Neuronal stem cell (in vitro differentiated cells): Measurements from ENCODE around the gene ACSL1.

Experiments
- DNase-seq: peaks from one replicate; pipeline ENCODE4 v3.0.0-alpha.2; 2013; ENCODE audit warnings: low spot score
- H2AFZ ChIP-seq: one replicate; pipeline ENCODE4 v1.6.1; 2013; ENCODE audit warnings: mild to moderate bottlenecking, low read length, inconsistent platforms
- H2AK5ac ChIP-seq: 2 replicates; pipeline ENCODE4 v1.6.1; 2013; ENCODE audit warnings: low read depth, mild to moderate bottlenecking, inconsistent platforms, low read length, moderate library complexity, mixed read lengths
- H2BK120ac ChIP-seq: 2 replicates; pipeline ENCODE4 v1.6.1; 2013; ENCODE audit warnings: low read depth, mild to moderate bottlenecking, inconsistent platforms, low read length, moderate library complexity, mixed read lengths
- H2BK12ac ChIP-seq: one replicate; pipeline ENCODE4 v1.6.1; 2013; ENCODE audit warnings: low read length, inconsistent platforms
- H2BK15ac ChIP-seq: 2 replicates; pipeline ENCODE4 v1.6.1; 2013; ENCODE audit warnings: mild to moderate bottlenecking, low read length, inconsistent platforms, mixed read lengths
- H2BK5ac ChIP-seq: one replicate; pipeline ENCODE4 v1.6.1; 2013; ENCODE audit warnings: inconsistent platforms, mild to moderate bottlenecking, low read length, moderate library complexity
- H3K14ac ChIP-seq: one replicate; pipeline ENCODE4 v1.6.1; 2013; ENCODE audit warnings: low read length, inconsistent platforms
- H3K18ac ChIP-seq: 2 replicates; pipeline ENCODE4 v1.6.1; 2013; ENCODE audit warnings: low read length, inconsistent platforms
- H3K23ac ChIP-seq: 2 replicates; pipeline ENCODE4 v1.6.1; 2013; ENCODE audit warnings: low read depth, mild to moderate bottlenecking, mixed read lengths, low read length, inconsistent platforms; ENCODE audit not compliant: poor library complexity
- H3K27ac ChIP-seq: replicated peaks from 3 replicates; pipeline ENCODE4 v1.5.1; 2013; ENCODE audit warnings: low read length, inconsistent platforms
- H3K27me3 ChIP-seq, 3 experiments: 2 replicates each; pipeline ENCODE4 v1.6.1; 2013; ENCODE audit warnings: low read length in 3 of 3, mild to moderate bottlenecking in 2 of 3, inconsistent platforms in 1 of 3, low read depth in 1 of 3, mixed read lengths in 1 of 3, moderate library complexity in 1 of 3; ENCODE audit not compliant: control insufficient read depth in 3 of 3, insufficient read depth in 3 of 3
- H3K36me3 ChIP-seq, 2 donors: replicated peaks in 1 of 2; 2 replicates each; pipeline ENCODE4 v1.6.1; 2013; ENCODE audit warnings: low read length in 2 of 2; ENCODE audit not compliant: control insufficient read depth in 2 of 2, insufficient read depth in 2 of 2
- H3K4ac ChIP-seq: 2 replicates; pipeline ENCODE4 v1.6.1; 2013; ENCODE audit warnings: inconsistent platforms, mild to moderate bottlenecking, low read length, moderate library complexity
- H3K4me1 ChIP-seq, 2 donors: 1 replicate in 1 of 2; 2 replicates in 1 of 2; pipeline ENCODE4 v1.6.1; 2013; ENCODE audit warnings: low read length in 2 of 2, low read depth in 1 of 2; ENCODE audit not compliant: control insufficient read depth in 2 of 2, insufficient read depth in 1 of 2
- H3K4me2 ChIP-seq: one replicate; pipeline ENCODE4 v1.6.1; 2013; ENCODE audit warnings: mild to moderate bottlenecking, low read length, inconsistent platforms; ENCODE audit not compliant: insufficient read depth, poor library complexity, severe bottlenecking
- H3K4me3 ChIP-seq, 2 donors: 2 replicates each; pipeline ENCODE4 v1.5.1; 2013; ENCODE audit warnings: low read length in 2 of 2, mild to moderate bottlenecking in 2 of 2, inconsistent platforms in 1 of 2, moderate library complexity in 1 of 2
- H3K79me1 ChIP-seq: one replicate; pipeline ENCODE4 v1.6.1; 2013; ENCODE audit warnings: low read depth, mild to moderate bottlenecking, inconsistent platforms, low read length, moderate library complexity
- H3K9ac ChIP-seq: one replicate; pipeline ENCODE4 v1.6.1; 2013; ENCODE audit warnings: mild to moderate bottlenecking, low read depth, low read length, inconsistent platforms; ENCODE audit not compliant: poor library complexity
- H3K9me3 ChIP-seq, 2 donors: replicated peaks in 1 of 2; 2 replicates each; pipeline versions ENCODE3 to v1.6.1; 2013; ENCODE audit warnings: low read length in 2 of 2, mild to moderate bottlenecking in 2 of 2, inconsistent platforms in 1 of 2, low read depth in 1 of 2, mixed read lengths in 1 of 2, moderate library complexity in 1 of 2; ENCODE audit not compliant: control insufficient read depth in 2 of 2, insufficient read depth in 1 of 2
- H4K8ac ChIP-seq: one replicate; pipeline ENCODE4 v1.6.1; 2013; ENCODE audit warnings: low read depth, mild to moderate bottlenecking, inconsistent platforms, low read length, moderate library complexity
- H4K91ac ChIP-seq: one replicate; pipeline ENCODE4 v1.6.1; 2013; ENCODE audit warnings: low read length, low read depth, mild to moderate bottlenecking, inconsistent platforms; ENCODE audit not compliant: poor library complexity
- WGBS, 2 donors: extraction: QIAGEN DNeasy Blood & Tissue Kit; methylation state at CpG; one replicate each; pipeline ENCODE4 v1.1.7; 2013; ENCODE audit warnings: missing lambda C conversion rate in 2 of 2, mixed read lengths in 1 of 2; ENCODE audit not compliant: insufficient read length in 2 of 2, insufficient replicate concordance in 1 of 2; ENCODE audit errors: extremely low coverage in 2 of 2; 5-methylcytosine and 5-hydroxymethylcytosine counted together

ACSL1 gene

GRCh38 chr4:184795214-184795844 is 30.4 kb downstream of the ACSL1 start:
- Histone ChIP-seq H3K14ac (no peak overlapping the region), H3K4me2 (no peak overlapping the region), H2BK12ac (no peak overlapping the region), H2BK5ac (no peak overlapping the region), H3K79me1 (no peaks in the 10 kb centered on the region), H2AFZ (no peak overlapping the region), H2BK120ac (no peak overlapping the region), H4K8ac (no peak overlapping the region), H3K27ac (no peak overlapping the region), H3K18ac (no peak overlapping the region), H3K23ac (no peak overlapping the region), H3K27me3 (peaks cover 0 to 4% (median 2%) of the 10 kb centered on the region in 3 experiments), H4K91ac (no peak overlapping the region), H3K4ac (no peak overlapping the region), H2AK5ac (no peak overlapping the region), H3K4me3 (no peak overlapping the region), H3K36me3 (no peaks in the 10 kb centered on the region), H3K9me3 (no peaks in the 10 kb centered on the region), H3K4me1 (peaks cover 0 to 8% of the 10 kb centered on the region in 2 donors), H3K9ac (no peak overlapping the region), H2BK15ac (no peak overlapping the region)
- no peak for DNase-seq
- no CpG with 5 or more reads among the region's 9 CpGs for WGBS, 2 donors

GRCh38 chr4:184794470-184794869 is 31.3 kb downstream of the ACSL1 start:
- Histone ChIP-seq H2BK15ac (no peak overlapping the region), H3K9me3 (no peaks in the 10 kb centered on the region), H2BK5ac (no peak overlapping the region), H3K27me3 (peaks cover 0 to 4% (median 0%) of the 10 kb centered on the region in 3 experiments), H2BK12ac (no peak overlapping the region), H3K4me3 (no peak overlapping the region), H3K14ac (no peak overlapping the region), H3K23ac (no peak overlapping the region), H3K4ac (no peak overlapping the region), H2AFZ (no peak overlapping the region), H3K27ac (no peak overlapping the region), H3K4me1 (peaks cover 0 to 8% of the 10 kb centered on the region in 2 donors), H4K8ac (no peak overlapping the region), H2BK120ac (no peak overlapping the region), H3K18ac (no peak overlapping the region), H4K91ac (no peak overlapping the region), H3K79me1 (no peaks in the 10 kb centered on the region), H2AK5ac (no peak overlapping the region), H3K36me3 (no peaks in the 10 kb centered on the region), H3K9ac (no peak overlapping the region), H3K4me2 (no peak overlapping the region)
- WGBS, 2 donors: no CpG with 5 or more reads among the region's 5 CpGs
- DNase-seq: no peak

DNA sequence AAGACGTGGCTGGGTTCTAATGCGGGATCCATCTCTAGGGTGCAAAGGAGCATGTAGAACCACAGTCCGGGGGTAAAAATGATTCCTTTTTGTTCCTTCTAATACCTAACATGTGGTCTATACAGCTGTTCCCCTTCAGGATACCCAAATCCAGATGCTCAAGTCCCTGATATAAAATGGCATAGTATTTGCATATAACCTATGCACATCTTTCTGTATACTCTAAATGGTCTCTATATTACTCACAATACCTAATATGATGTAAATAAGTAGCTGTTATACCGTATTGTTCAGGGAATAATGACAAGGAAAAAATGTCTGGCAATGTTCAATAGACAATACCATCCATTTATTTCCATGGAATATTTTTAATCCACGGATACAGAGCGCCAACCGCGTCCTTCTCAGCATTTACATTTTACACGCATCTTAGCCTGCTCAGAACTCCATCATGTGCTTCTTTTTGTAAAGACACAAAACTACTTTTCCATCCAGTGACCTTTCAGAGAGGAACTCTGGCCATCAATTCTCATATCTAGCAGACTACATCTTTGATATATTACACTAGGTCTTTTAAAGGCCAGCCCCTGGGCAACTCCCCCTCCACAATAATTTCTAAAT is 31.9 kb downstream of the ACSL1 start:
- Histone ChIP-seq H3K4ac (no peak overlapping the region), H3K4me1 (peaks cover 0 to 8% of the 10 kb centered on the region in 2 donors), H2BK120ac (no peak overlapping the region), H3K4me2 (no peak overlapping the region), H2BK5ac (no peak overlapping the region), H3K79me1 (no peaks in the 10 kb centered on the region), H3K27me3 (peaks cover 0 to 4% (median 0%) of the 10 kb centered on the region in 3 experiments), H3K4me3 (no peak overlapping the region), H3K9me3 (no peaks in the 10 kb centered on the region), H4K91ac (no peak overlapping the region), H3K36me3 (no peaks in the 10 kb centered on the region), H2AFZ (no peak overlapping the region), H2BK12ac (no peak overlapping the region), H3K14ac (no peak overlapping the region), H3K27ac (no peak overlapping the region), H3K23ac (no peak overlapping the region), H3K18ac (no peak overlapping the region), H2BK15ac (no peak overlapping the region), H4K8ac (no peak overlapping the region), H2AK5ac (no peak overlapping the region), H3K9ac (no peak overlapping the region)
- no CpG with 5 or more reads among the region's 9 CpGs for WGBS, 2 donors
- no peak for DNase-seq

DNA sequence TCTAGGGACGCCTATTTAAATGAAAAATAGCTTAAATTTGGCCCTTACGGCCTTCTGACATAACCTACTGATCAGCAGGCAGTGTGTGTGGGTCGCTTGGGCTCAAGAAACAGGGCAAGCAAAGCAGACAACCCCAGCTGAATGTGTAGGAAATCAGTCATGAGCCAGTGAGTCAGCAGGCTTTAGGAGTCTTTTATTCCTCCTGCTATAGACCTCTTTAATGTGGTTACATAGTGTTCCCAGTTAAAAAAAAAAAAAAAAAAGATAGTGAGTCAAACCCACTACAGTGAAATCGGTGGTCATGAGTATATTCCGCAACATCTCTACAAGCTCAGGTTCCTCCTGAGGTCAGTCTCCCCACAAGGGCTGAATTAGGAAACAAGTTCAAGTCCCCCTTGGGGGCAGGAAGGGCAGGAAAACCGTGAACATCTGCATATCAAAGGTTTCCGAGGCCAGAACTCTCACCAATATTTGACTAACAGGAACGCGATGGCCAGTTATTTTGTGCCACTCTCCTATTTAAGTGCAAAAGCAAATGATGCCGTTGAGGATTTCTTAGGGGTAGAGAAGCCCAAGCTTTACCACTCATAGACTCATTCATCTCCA is 32.7 kb downstream of the ACSL1 start:
- no peak overlapping the region for H3K27ac ChIP-seq

More for the DNA sequence above, 32.7 kb downstream of the ACSL1 start:
- no peaks in the 10 kb centered on the region for H3K9me3 ChIP-seq
- no peak overlapping the region for H3K4ac ChIP-seq
- no peaks in the 10 kb centered on the region for H3K79me1 ChIP-seq
- no peak overlapping the region for H4K8ac ChIP-seq
- no peak overlapping the region for H3K14ac ChIP-seq
- no peak overlapping the region for H3K4me2 ChIP-seq
- no peak overlapping the region for H3K23ac ChIP-seq
- no CpG with 5 or more reads among the region's 10 CpGs for WGBS, 2 donors
- peaks cover 0 to 8% of the 10 kb centered on the region in 2 donors for H3K4me1 ChIP-seq
- H2BK5ac ChIP-seq: no peak overlapping the region
- H2BK15ac ChIP-seq: no peak overlapping the region
- no peak overlapping the region for H4K91ac ChIP-seq
- no peak overlapping the region for H2BK12ac ChIP-seq
- peaks cover 0 to 4% (median 0%) of the 10 kb centered on the region in 3 experiments for H3K27me3 ChIP-seq
- H3K18ac ChIP-seq: no peak overlapping the region
- H2BK120ac ChIP-seq: no peak overlapping the region
- no peak for DNase-seq
- no peaks in the 10 kb centered on the region for H3K36me3 ChIP-seq
- H2AK5ac ChIP-seq: no peak overlapping the region
- no peak overlapping the region for H3K4me3 ChIP-seq
- no peak overlapping the region for H3K9ac ChIP-seq
- no peak overlapping the region for H2AFZ ChIP-seq
